Measurements from ENCODE around the gene WDR86. TPM values are rescaled to one million over a fixed set of nuclear protein-coding genes. Genes with fewer than 3 reads are reported as not detected.

Gene WDR86
- total and polyA plus RNA-seq, 2 of the 4 experiments (the other 2 are of a cell fraction) = not detected

DNA sequence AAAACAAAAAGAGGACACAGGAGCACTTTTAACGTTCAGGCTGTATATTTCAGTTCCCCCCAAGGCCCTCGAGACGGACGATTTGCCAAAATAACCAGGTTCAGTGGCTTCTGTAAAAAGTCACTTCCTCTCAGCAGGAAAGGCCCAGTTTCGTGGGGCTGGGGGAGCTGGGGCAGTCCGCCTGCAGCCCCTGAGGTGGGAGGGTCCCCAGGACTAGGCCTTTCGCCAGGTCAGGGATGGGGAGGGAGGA, 28.8 kb downstream of the WDR86 start:
- H4K91ac ChIP-seq (ENCODE audit: insufficient read depth, low read depth, low read length) = no peak overlapping the region
- no peak overlapping the region for H4K5ac ChIP-seq (ENCODE audit: low read depth, low read length)
- H4K8ac ChIP-seq (ENCODE audit: low read depth in 2 of 2, low read length in 2 of 2) = no peak overlapping the region
- peaks cover 40% of the 10 kb centered on the region for H3K27me3 ChIP-seq (ENCODE audit: control insufficient read depth, insufficient read depth, low read length)
- no TSS peak for BruUV-seq (replicated peaks)
- no peak overlapping the region for H3K14ac ChIP-seq (replicated peaks; ENCODE audit: low read depth, low read length)
- no peak overlapping the region for H2BK5ac ChIP-seq (ENCODE audit: low read depth, low read length, poor library complexity, severe bottlenecking)
- H3K23ac ChIP-seq (ENCODE audit: low read depth, low read length) = no peak overlapping the region
- H3K79me1 ChIP-seq (ENCODE audit: low read depth in 1 of 2, low read length in 2 of 2) = no peaks in the 10 kb centered on the region
- H3K9ac ChIP-seq (ENCODE audit: low read depth, low read length) = no peak overlapping the region
- no peak overlapping the region for H2BK20ac ChIP-seq (ENCODE audit: low read depth, low read length)
- H3K9me1 ChIP-seq (ENCODE audit: insufficient read depth, low read length) = no peaks in the 10 kb centered on the region
- TF ChIP-seq MAZ (IDR thresholded peaks at IDR 0.05; ENCODE audit: borderline replicate concordance, low read depth, low read length) (no peak), NFE2L2 (IDR thresholded peaks at IDR 0.05; ENCODE audit: low read depth, low read length) (no peak), CEBPB (IDR thresholded peaks at IDR 0.05; ENCODE audit: low read depth, low read length) (no peak), MXI1 (IDR thresholded peaks at IDR 0.05; ENCODE audit: borderline replicate concordance, low read depth, low read length) (no peak), RAD21 (IDR thresholded peaks at IDR 0.05; ENCODE audit: low read length) (no peak), MAFK (IDR thresholded peaks at IDR 0.05; ENCODE audit: low read depth, low read length) (no peak), USF2 (IDR thresholded peaks at IDR 0.05; ENCODE audit: low read depth, low read length) (no peak)
- TF ChIP-seq, protein P1, sequence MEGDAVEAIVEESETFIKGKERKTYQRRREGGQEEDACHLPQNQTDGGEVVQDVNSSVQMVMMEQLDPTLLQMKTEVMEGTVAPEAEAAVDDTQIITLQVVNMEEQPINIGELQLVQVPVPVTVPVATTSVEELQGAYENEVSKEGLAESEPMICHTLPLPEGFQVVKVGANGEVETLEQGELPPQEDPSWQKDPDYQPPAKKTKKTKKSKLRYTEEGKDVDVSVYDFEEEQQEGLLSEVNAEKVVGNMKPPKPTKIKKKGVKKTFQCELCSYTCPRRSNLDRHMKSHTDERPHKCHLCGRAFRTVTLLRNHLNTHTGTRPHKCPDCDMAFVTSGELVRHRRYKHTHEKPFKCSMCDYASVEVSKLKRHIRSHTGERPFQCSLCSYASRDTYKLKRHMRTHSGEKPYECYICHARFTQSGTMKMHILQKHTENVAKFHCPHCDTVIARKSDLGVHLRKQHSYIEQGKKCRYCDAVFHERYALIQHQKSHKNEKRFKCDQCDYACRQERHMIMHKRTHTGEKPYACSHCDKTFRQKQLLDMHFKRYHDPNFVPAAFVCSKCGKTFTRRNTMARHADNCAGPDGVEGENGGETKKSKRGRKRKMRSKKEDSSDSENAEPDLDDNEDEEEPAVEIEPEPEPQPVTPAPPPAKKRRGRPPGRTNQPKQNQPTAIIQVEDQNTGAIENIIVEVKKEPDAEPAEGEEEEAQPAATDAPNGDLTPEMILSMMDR (conservative IDR thresholded peaks at IDR 0.05; ENCODE audit: low read depth, low read length) = no peak
- TF ChIP-seq, protein P2, sequence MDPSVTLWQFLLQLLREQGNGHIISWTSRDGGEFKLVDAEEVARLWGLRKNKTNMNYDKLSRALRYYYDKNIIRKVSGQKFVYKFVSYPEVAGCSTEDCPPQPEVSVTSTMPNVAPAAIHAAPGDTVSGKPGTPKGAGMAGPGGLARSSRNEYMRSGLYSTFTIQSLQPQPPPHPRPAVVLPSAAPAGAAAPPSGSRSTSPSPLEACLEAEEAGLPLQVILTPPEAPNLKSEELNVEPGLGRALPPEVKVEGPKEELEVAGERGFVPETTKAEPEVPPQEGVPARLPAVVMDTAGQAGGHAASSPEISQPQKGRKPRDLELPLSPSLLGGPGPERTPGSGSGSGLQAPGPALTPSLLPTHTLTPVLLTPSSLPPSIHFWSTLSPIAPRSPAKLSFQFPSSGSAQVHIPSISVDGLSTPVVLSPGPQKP (IDR thresholded peaks at IDR 0.05; ENCODE audit: borderline replicate concordance, low read depth, low read length) = no peak
- peaks cover 21% of the 10 kb centered on the region for H3K36me3 ChIP-seq (ENCODE audit: control insufficient read depth, insufficient read depth, low read length)
- in situ Hi-C loops (cut with MboI; ENCODE audit: low sequenced_read_pairs) = no loop called here
- H3K18ac ChIP-seq (ENCODE audit: low read depth, low read length) = no peak overlapping the region
- H3K9me3 ChIP-seq (ENCODE audit: control insufficient read depth, insufficient read depth, low read length) = peaks cover 6% of the 10 kb centered on the region
- H3K4ac ChIP-seq (ENCODE audit: low read depth, low read length) = no peak overlapping the region
- 40% methylated on average over 1 of the region's 7 CpGs; no CpG with 5 or more reads in 1 of the 2 experiments for WGBS, 2 experiments (ENCODE audit: extremely low coverage in 2 of 2, insufficient read length in 1 of 2)
- no peak overlapping the region for H3K4me2 ChIP-seq (ENCODE audit: low read depth, low read length)
- intact Hi-C loops (cut with micrococcal nuclease) = no loop called here
- no peak overlapping the region for H2BK120ac ChIP-seq (ENCODE audit: low read depth, low read length)
- H3K4me1 ChIP-seq (ENCODE audit: control insufficient read depth, insufficient read depth, low read length) = no peaks in the 10 kb centered on the region
- H4K20me1 ChIP-seq (ENCODE audit: insufficient read depth, low read length) = no peaks in the 10 kb centered on the region
- no peak overlapping the region for H3K27ac ChIP-seq (ENCODE audit: insufficient read depth, low read length)
- POLR2A ChIA-PET (ENCODE audit: unreplicated experiment) = interaction anchor here (0.5 kb wide), 1 partner anchor 31 kb away, joined by 5 read pairs; no protein-coding TSS in a partner anchor
- dilution Hi-C loops (cut with HindIII; ENCODE audit: low sequenced_read_pairs, unreplicated experiment) = no loop called here
- H3K4me3 ChIP-seq (ENCODE audit: insufficient read depth, low read depth, low read length) = no peak overlapping the region
- H2AFZ ChIP-seq (replicated peaks; ENCODE audit: low read length, poor library complexity) = no peak overlapping the region
- DNase-seq (no peak), ATAC-seq (ENCODE audit: low read depth) (no peak)
- no peak overlapping the region for H2BK15ac ChIP-seq (ENCODE audit: low read depth, low read length)
- H2AK5ac ChIP-seq (ENCODE audit: low read depth, low read length) = no peak overlapping the region
- CTCF ChIA-PET = interaction anchor here (0.7 kb wide), 2 partner anchors 7 to 423 kb away, joined by 3 to 4 read pairs; no protein-coding TSS in a partner anchor
- H3K56ac ChIP-seq (ENCODE audit: extremely low read depth, insufficient read depth, low read length) = no peak overlapping the region
- H2AK9ac ChIP-seq (replicated peaks; ENCODE audit: low read depth, low read length, poor library complexity) = no peak overlapping the region
